Activated CD4-positive, alpha-beta memory T cell treated with anti-CD3 and anti-CD28 coated beads, Interleukin-2, amount 10 ng/mL, durations not matched to agents 7 days and 5 days (primary cell): ENCODE results near the gene AANAT. TPM values are rescaled to one million over a fixed set of nuclear protein-coding genes. Genes with fewer than 3 reads are reported as not detected.

Experiments used
- CTCF ChIA-PET: fragments of 350-600 bp; sonication (Branson Sonifier 250); formaldehyde crosslinking; loops from one replicate; lab custom pipeline; 2021; ENCODE audit warnings: antibody characterized with exemption, inconsistent platforms; lab: Charles Lee
- POLR2A ChIA-PET: fragments of 350-600 bp; sonication (Branson Sonifier 250); formaldehyde crosslinking; loops from one replicate; lab custom pipeline; 2021; ENCODE audit warnings: antibody characterized with exemption; lab: Charles Lee
- DNase-seq: peaks from one replicate; pipeline ENCODE4 v3.0.0-alpha.2; 2020
- H3K27ac Mint-ChIP-seq: one replicate; pipeline ENCODE4 v1.8.0; 2021; ENCODE audit warnings: mild to moderate bottlenecking, mixed read lengths
- H3K27me3 Mint-ChIP-seq: one replicate; pipeline ENCODE4 v1.8.0; 2021; ENCODE audit warnings: mixed read lengths
- H3K36me3 Mint-ChIP-seq: one replicate; pipeline ENCODE4 v1.8.0; 2021; ENCODE audit warnings: low read depth, mixed read lengths
- H3K4me1 Mint-ChIP-seq: one replicate; pipeline ENCODE4 v1.8.0; 2021; ENCODE audit warnings: mixed read lengths
- H3K4me3 Mint-ChIP-seq: one replicate; pipeline ENCODE4 v1.8.0; 2021; ENCODE audit warnings: mild to moderate bottlenecking, mixed read lengths
- H3K9me3 Mint-ChIP-seq: one replicate; pipeline ENCODE4 v1.8.0; 2021; ENCODE audit warnings: mixed read lengths
- total RNA-seq, 2 experiments: library from RNA; stranded (reverse); gene quantifications; one replicate each; pipeline ENCODE4 v1.2.3, GENCODE V29; 2021

The AANAT gene
- total RNA-seq, 2 experiments from 2014 or later: not detected

DNA sequence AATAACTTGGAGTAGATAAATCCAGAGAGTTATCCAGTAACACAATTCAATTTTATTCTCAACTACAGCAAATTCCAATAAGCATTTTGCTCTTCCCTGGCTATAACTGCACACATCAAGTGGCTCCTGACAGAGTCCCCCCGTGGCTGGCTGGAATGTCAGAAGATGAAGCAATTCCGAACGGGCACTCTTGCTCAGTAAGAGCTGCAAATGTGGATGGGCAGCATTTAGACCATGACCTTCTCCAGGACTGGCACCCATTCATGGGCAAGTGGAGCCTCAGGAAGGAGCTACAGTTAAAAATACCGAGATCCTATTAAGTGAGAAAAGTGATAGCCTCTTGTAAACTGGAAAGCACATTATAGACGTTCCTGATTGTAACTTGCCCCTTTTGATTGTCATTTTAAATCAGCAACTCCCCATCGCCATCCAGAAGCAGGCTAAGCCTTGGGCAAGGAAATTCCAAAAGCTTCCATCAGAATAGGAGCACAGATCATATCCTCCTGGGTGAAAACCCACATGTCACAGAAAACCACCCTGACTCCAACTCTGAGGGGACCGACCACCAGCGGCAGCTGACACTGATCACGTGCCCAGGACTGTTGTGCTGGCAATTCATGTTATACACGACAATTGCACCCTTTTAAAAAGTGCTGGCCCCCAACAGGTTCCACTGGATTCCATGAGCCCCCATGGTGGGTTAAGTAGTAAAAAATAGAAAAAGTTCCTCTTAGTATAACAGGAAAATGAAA, 21.5 kb upstream of the AANAT start:
- no peak overlapping the region for H3K27ac Mint-ChIP-seq
- ChIA-PET CTCF (interaction anchor here (0.8 to 1.0 kb wide), 4 partner anchors 11 to 55 kb away, joined by 3 to 4 read pairs (median 4); partner anchors contain the start of gene RHBDF2), POLR2A (no interaction called here)
- no peak for DNase-seq
- peaks cover 7% of the 10 kb centered on the region for H3K36me3 Mint-ChIP-seq
- H3K4me1 Mint-ChIP-seq: peaks cover 88% of the 10 kb centered on the region
- H3K27me3 Mint-ChIP-seq: no peaks in the 10 kb centered on the region
- no peaks in the 10 kb centered on the region for H3K9me3 Mint-ChIP-seq
- H3K4me3 Mint-ChIP-seq: no peak overlapping the region

DNA sequence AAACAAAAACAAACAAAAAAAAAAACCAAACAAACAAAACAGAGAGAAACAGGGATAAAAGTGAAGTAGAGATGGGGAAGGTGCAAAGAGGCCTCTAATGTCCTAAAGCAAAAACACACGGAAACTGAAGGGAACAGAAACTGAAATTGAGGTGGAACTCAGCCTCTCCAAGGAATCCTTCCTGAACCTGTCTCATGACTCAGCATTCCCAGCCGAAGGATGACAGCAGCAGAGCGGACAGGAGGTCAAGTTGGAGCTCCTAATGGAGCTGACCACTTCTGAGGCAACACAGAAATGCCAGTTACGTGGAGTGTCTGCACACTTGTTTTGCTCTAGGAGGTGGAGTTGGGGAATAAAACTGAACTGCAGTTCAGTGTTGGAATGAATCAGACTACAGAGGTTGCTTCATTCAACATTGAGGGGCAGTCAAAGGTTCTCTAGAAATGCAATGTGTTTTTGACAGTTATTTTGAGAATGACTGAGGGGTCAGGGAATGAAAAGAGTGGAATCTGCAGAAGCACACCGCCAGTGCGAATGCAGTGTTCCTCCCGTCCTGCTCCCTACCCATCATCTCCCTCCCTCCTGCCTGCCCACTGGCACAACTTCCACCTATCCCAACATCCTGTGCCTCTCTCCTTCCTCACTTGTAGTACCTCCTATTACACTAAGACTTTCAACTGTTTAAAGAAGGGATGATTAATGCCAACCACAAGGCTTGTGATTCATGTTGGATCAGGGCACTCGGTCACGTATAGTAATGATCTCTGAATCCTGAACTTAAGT, 20.8 kb upstream of the AANAT start:
- Mint-ChIP-seq H3K27ac (no peak overlapping the region), H3K9me3 (no peaks in the 10 kb centered on the region), H3K27me3 (no peaks in the 10 kb centered on the region), H3K4me3 (no peak overlapping the region), H3K36me3 (peaks cover 10% of the 10 kb centered on the region), H3K4me1 (peaks cover 89% of the 10 kb centered on the region)
- DNase-seq: no peak
- ChIA-PET CTCF (no interaction called here), POLR2A (no interaction called here)

DNA sequence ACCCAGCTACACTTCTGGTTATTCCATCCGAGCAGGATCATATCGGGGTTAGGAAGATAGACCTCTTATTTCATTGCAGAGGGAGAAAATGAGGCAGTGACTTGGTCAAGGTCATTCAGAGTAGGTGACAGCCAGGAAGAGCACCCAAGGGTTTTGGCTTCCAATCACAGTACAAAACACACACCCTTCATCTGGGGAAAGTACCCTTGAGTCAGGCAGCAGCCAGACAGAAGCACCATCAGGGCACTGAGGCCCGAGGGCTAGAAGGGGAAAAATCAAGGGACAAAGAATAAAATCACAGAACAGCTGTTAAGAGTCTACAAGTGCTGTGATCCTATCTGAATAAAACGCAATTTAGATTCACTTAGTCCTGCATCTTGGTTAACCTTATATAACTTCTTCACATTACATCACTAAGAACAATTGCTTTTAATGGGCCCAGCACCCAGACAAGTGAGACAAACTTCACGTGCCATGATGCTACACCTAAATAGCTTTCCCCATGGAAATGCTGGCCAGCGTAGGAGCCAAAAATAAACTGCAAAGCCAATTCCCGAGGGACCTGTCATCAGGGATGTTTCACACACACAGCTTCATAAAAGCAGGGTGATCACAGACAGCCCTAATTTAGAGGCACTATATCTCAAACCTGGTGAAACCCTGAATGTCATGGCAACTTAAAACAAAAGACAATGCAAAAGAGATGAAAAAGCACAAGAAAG, 19.3 kb upstream of the AANAT start:
- H3K4me3 Mint-ChIP-seq: no peak overlapping the region
- H3K27ac Mint-ChIP-seq: no peak overlapping the region
- no peaks in the 10 kb centered on the region for H3K27me3 Mint-ChIP-seq
- H3K9me3 Mint-ChIP-seq: no peaks in the 10 kb centered on the region
- no peak for DNase-seq
- peaks cover 6% of the 10 kb centered on the region for H3K36me3 Mint-ChIP-seq
- ChIA-PET CTCF (no interaction called here), POLR2A (no interaction called here)
- peaks cover 81% of the 10 kb centered on the region for H3K4me1 Mint-ChIP-seq

DNA sequence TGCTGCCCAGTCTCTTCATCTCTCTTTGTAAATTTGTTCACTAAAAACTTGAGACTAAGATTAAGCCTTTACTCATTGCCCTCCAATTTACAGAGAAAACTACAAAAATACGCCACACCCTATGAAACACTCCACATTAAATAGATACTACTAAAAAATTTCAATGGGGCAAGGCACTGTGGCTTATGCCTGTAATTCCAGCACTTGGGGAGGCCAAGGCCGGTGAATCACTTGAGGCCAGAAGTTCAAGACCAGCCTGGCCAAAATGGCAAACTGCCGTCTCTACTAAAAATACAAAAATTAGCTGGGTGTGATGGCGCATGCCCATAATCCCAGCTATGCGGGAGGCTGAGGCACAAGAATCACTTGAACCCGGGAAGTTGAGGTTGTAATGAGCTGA, 18.3 kb upstream of the AANAT start:
- POLR2A ChIA-PET: no interaction called here
- no peaks in the 10 kb centered on the region for H3K9me3 Mint-ChIP-seq
- H3K4me1 Mint-ChIP-seq: peaks cover 77% of the 10 kb centered on the region
- H3K36me3 Mint-ChIP-seq: peaks cover 6% of the 10 kb centered on the region
- no peak for DNase-seq
- H3K4me3 Mint-ChIP-seq: no peak overlapping the region
- H3K27ac Mint-ChIP-seq: no peak overlapping the region
- no peaks in the 10 kb centered on the region for H3K27me3 Mint-ChIP-seq
- CTCF ChIA-PET: interaction anchor here (0.7 to 1.9 kb wide), 2 partner anchors 64 kb away, joined by 3 to 5 read pairs; no protein-coding TSS in a partner anchor

DNA sequence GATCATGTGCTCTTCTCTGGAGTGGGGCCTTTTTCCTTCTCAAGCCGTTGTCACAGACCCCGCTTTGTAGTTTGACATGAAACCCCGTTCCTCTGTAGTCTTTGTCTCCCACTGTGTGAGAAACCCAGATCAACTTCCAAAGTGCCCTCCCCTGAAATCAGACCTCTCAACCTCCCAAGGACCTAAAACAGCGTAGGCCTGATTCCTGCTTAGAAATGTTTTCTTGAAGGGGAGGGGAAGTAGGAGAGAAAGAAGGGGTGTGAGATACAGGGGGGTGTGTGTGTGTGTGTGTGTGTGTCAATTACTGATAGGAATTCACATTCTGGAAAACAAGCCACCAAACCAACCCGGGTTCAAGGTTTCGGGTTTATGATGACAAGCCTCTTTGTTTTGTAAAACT, 15.9 kb upstream of the AANAT start:
- no peak overlapping the region for H3K27ac Mint-ChIP-seq
- peak overlapping the region; percentile 91 for H3K4me3 Mint-ChIP-seq
- no peaks in the 10 kb centered on the region for H3K27me3 Mint-ChIP-seq
- CTCF ChIA-PET: interaction anchor here (0.7 kb wide), 1 partner anchor 147 kb away, joined by 4 read pairs; no protein-coding TSS in a partner anchor
- POLR2A ChIA-PET: interaction anchor here (1.1 to 1.8 kb wide), 5 partner anchors 14 to 388 kb away, joined by 3 to 6 read pairs (median 5); partner anchors contain the start of gene PRPSAP1
- H3K36me3 Mint-ChIP-seq: peaks cover 6% of the 10 kb centered on the region
- no peaks in the 10 kb centered on the region for H3K9me3 Mint-ChIP-seq
- DNase-seq: no peak
- H3K4me1 Mint-ChIP-seq: peaks cover 54% of the 10 kb centered on the region

DNA sequence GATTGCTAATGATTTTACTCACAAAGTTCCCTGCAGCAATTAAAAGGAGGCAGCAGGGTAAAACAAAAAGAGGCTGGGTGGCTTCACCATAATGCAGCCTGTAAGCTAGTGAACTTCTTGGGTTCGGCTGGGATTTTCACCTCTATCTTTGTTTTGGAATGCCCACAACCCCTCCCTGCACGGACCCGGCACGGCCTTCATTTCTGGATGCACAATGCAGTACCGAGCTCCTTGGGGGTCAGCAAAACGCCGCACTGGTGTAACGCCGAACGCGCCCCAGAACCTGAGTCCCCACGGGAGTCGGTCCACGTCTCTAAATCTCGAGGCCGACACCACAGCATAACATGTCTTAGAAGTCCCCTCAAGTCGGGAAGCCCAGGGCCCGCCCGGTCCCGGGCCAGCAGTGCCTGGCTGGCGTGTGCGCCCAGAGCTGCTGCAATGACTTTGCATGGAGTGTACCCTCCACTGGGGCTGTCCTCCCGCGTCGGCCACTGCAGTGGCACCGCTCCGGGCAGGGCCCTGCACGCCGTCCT, 15.2 kb upstream of the AANAT start:
- DNase-seq: no peak
- Mint-ChIP-seq H3K27me3 (no peaks in the 10 kb centered on the region), H3K4me1 (peaks cover 47% of the 10 kb centered on the region), H3K27ac (peak overlapping the region; percentile 36), H3K36me3 (peaks cover 6% of the 10 kb centered on the region), H3K9me3 (no peaks in the 10 kb centered on the region), H3K4me3 (peak overlapping the region; percentile 91)
- ChIA-PET CTCF (interaction anchor here (0.9 to 2.1 kb wide), 6 partner anchors 15 to 71 kb away, joined by 3 to 5 read pairs (median 4); partner anchors contain the start of gene AANAT), POLR2A (interaction anchor here (0.9 to 2.4 kb wide), 8 partner anchors 14 to 388 kb away, joined by 3 to 12 read pairs (median 4); partner anchors contain the start of gene PRPSAP1)

DNA sequence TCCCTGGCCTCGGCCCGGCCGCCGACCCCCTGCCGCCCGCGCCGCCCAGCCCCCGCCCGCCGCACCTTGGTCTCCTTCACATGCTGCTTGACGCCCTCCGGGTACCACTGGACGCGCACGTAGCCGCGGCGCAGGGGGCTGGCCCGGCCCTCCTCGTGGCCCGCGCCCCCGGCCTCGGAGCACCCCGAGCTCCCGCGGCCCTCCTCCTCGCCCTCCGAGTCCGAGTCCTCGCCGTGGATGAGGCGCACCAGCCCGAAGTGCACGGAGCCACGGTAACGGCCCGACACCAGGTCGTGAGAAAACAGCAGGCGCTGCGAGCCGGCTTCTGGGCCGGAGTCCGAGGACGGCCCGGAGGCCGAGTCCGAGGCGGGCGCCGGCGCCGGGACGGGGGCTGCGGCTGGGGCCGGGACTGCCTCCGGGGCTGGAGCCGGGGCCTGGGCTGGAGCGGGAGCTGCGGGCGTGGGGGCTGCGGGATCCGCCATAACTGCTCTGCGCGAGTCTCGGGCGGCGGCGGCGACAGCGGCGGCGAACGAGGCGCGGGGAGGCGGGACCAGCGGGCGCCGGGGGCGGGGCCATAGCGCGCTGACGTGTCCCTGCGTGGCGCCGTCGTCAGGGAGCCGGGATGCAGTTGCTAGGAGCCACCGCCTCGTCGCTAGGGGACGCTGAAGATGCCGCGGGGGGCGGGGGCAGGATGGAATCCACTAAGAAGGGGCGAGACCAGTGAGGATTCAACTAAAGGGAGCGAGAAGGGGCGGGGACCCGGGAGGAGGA, 14.6 kb upstream of the AANAT start, which contains the start of gene UBE2O:
Gene UBE2O, minus strand, starts transcription at position 493 of the 771 bp plus-strand sequence. Its CDS starts 11 bp downstream, at position 482.
- H3K27me3 Mint-ChIP-seq: no peaks in the 10 kb centered on the region
- peak within 1 kb of the TSS; percentile 37 for H3K27ac Mint-ChIP-seq
- peak; percentile 94 for DNase-seq
- H3K9me3 Mint-ChIP-seq: no peaks in the 10 kb centered on the region
- ChIA-PET CTCF (interaction anchor here (0.8 to 2.1 kb wide), 17 partner anchors 9 to 171 kb away, joined by 3 to 9 read pairs (median 4); partner anchors contain the start of genes AANAT, RHBDF2 and SPHK1), POLR2A (interaction anchor here (0.8 to 2.4 kb wide), 14 partner anchors 15 to 389 kb away, joined by 3 to 12 read pairs (median 4); partner anchors contain the start of gene PRPSAP1)
- H3K36me3 Mint-ChIP-seq: peaks cover 6% of the 10 kb centered on the region
- H3K4me3 Mint-ChIP-seq: peak within 1 kb of the TSS; percentile 91
- peaks cover 41% of the 10 kb centered on the region for H3K4me1 Mint-ChIP-seq

DNA sequence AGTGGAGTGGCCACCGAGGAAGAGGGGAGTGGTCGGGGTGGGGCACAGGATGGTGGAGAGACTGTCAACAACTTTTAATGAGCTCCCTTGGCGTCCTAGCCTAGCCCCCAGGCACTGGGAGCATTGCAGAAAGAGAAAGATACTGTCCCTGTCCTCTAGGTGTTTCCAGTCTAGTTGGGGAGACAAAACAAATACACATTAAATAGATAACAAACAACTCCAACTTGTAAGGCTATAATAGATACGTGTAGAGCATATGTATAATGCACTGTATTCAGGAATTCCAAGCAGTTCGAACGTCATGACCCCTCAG, 14.0 kb upstream of the AANAT start:
- H3K4me1 Mint-ChIP-seq: peaks cover 35% of the 10 kb centered on the region
- H3K9me3 Mint-ChIP-seq: no peaks in the 10 kb centered on the region
- peaks cover 6% of the 10 kb centered on the region for H3K36me3 Mint-ChIP-seq
- H3K27me3 Mint-ChIP-seq: no peaks in the 10 kb centered on the region
- ChIA-PET POLR2A (interaction anchor here (0.8 to 2.4 kb wide), 8 partner anchors 17 to 245 kb away, joined by 3 to 12 read pairs (median 4); partner anchors contain the start of gene PRPSAP1), CTCF (interaction anchor here (0.8 to 2.1 kb wide), 19 partner anchors 9 to 171 kb away, joined by 3 to 9 read pairs (median 4); partner anchors contain the start of genes RHBDF2 and SPHK1)
- no peak for DNase-seq
- H3K27ac Mint-ChIP-seq: peak overlapping the region; percentile 37
- peak overlapping the region; percentile 91 for H3K4me3 Mint-ChIP-seq

DNA sequence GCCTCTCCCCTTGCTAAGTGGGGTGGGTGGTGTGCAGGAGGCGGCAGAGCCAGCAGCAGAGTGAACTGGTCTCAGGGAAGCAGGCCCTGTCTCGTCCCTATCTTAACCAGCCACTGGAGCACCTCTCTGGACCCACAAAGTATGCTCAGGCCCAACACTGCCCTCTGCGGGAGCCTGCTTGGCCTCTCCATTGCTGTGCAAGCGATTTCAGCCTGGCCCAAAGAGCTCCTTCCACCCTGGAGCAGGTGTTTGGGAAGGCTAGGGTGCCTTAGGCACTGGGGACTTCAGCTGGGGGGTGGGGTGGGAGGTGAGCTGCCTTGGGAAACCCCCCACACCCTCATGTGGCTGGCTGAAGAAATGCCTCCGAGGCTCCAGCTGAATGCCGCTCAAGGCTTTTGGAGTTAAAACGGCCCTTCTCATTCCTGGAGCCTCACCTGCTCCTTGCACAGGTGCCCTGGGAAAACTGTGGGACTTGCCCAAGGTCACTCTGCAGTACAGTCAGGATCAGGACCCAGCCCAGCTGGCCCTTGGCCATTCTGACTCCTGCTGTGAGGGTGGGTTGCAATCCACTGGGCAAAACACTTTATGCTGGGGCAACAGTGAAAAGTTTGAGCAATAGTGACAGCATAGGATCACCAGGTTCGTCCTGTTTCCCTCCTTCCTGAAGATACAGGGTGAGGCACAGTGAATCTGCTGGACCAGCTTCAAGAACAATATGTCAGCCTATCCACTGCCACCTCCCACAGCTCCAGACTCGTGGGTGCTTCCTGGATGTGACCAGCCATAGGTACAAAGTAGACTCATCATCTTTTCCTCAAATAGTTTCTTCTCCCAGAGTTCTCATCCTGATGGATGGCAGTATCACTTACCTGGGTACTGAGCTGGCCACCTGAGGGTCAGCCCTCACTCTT, 8.6 kb upstream of the AANAT start:
- POLR2A ChIA-PET: interaction anchor here (0.9 to 1.4 kb wide), 3 partner anchors 10 to 98 kb away, joined by 3 to 4 read pairs (median 3); no protein-coding TSS in a partner anchor
- no peaks in the 10 kb centered on the region for H3K9me3 Mint-ChIP-seq
- CTCF ChIA-PET: interaction anchor here (1.0 to 1.5 kb wide), 9 partner anchors 9 to 213 kb away, joined by 3 to 7 read pairs (median 3); partner anchors contain the start of gene AANAT
- peaks cover 7% of the 10 kb centered on the region for H3K27me3 Mint-ChIP-seq
- H3K4me1 Mint-ChIP-seq: no peaks in the 10 kb centered on the region
- no peak overlapping the region for H3K4me3 Mint-ChIP-seq
- no peaks in the 10 kb centered on the region for H3K36me3 Mint-ChIP-seq
- no peak overlapping the region for H3K27ac Mint-ChIP-seq
- no peak for DNase-seq

DNA sequence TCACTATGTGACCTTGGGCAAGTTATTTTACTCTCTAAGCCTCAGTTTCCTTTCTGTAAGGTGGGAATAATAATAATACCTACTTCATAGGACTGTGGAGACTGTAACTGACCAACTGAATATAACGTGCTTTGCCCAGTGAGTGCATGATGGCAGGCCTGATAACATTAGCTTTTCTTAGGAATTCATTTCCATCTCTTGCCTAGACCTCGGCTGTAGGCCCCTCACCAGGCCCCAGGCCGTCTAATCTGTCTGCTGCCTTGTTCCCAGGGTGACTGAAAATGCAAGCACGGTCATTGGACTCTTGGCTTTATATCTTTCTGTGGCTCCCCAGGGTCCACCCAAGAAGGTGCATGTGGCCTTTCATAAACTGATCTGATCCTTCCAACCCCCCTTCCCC, 7.7 kb upstream of the AANAT start:
- Mint-ChIP-seq H3K9me3 (no peaks in the 10 kb centered on the region), H3K27me3 (peaks cover 8% of the 10 kb centered on the region), H3K27ac (no peak overlapping the region), H3K36me3 (no peaks in the 10 kb centered on the region), H3K4me1 (no peaks in the 10 kb centered on the region), H3K4me3 (no peak overlapping the region)
- CTCF ChIA-PET: interaction anchor here (1.0 to 1.2 kb wide), 7 partner anchors 8 to 212 kb away, joined by 3 to 5 read pairs (median 3); partner anchors contain the start of gene AANAT
- POLR2A ChIA-PET: interaction anchor here (1.2 to 1.4 kb wide), 2 partner anchors 9 to 97 kb away, joined by 3 to 4 read pairs; no protein-coding TSS in a partner anchor
- DNase-seq: no peak
